SW480 (cell line): ENCODE data around the gene PTPRJ.
"Not testable (repeated sequence)": the region's sequence is repeated elsewhere in the genome, so short reads cannot be mapped to it uniquely, and the experiment has no call there.

ENCODE experiments used
- DNase-seq: peaks from one replicate; pipeline ENCODE4 v3.0.0-alpha.2; 2016; ENCODE audit warnings: low spot score

PTPRJ gene

GRCh38 chr11:48165426-48165825 lies 185.1 kb downstream of the PTPRJ start:
- no peak for DNase-seq

- DNase-seq, result no peak
These were observed 187.0 kb downstream of the PTPRJ start for GRCh38 chr11:48167380-48167779.

- peak; percentile 58 for DNase-seq
These were observed 188.5 kb downstream of the PTPRJ start for GRCh38 chr11:48168815-48169214.

- no peak for DNase-seq
These were observed 188.9 kb downstream of the PTPRJ start for GRCh38 chr11:48169259-48169658.

GRCh38 chr11:48169717-48170116 lies 189.4 kb downstream of the PTPRJ start:
- no peak for DNase-seq

GRCh38 chr11:48170241-48171233 lies 190.2 kb downstream of the PTPRJ start:
- no peak for DNase-seq

- peak; percentile 62 for DNase-seq
These were observed 192.7 kb downstream of the PTPRJ start for GRCh38 chr11:48172818-48173609.

GRCh38 chr11:48177661-48178060 lies 197.3 kb downstream of the PTPRJ start:
- no peak for DNase-seq

- DNase-seq, result no peak
These were observed 200.3 kb downstream of the PTPRJ start for GRCh38 chr11:48180627-48181026.

- DNase-seq, result no peak
These were observed 202.6 kb downstream of the PTPRJ start for GRCh38 chr11:48182860-48183526.

- DNase-seq, result peak; percentile 38
These were observed 204.1 kb downstream of the PTPRJ start for GRCh38 chr11:48184452-48184851.

- DNase-seq, result not testable (repeated sequence)
These were observed 210.7 kb downstream of the PTPRJ start for GRCh38 chr11:48190906-48191654.

GRCh38 chr11:48193876-48194275 lies 213.5 kb downstream of the PTPRJ start:
- DNase-seq, result no peak

- no peak for DNase-seq
These were observed 227.5 kb downstream of the PTPRJ start for GRCh38 chr11:48207881-48208280.

GRCh38 chr11:48210052-48210451 lies 229.7 kb downstream of the PTPRJ start:
- peak; percentile 29 for DNase-seq

- no peak for DNase-seq
These were observed 236.2 kb downstream of the PTPRJ start, which contains the start of gene OR4B1 for GRCh38 chr11:48216510-48216909. Gene OR4B1 (plus strand): TSS chr11:48216810. CDS start chr11:48216810, 0 bp downstream.
